Nephron progenitor cell (in vitro differentiated cells): Measurements from ENCODE around the gene IER5.
A peak's percentile ranks its signal among the peaks of the same experiment; 100 is the strongest.

Experiments used
- DNase-seq: peaks from one replicate; pipeline ENCODE4 v3.0.0; 2021
- H3K27ac Mint-ChIP-seq: 2 replicates; pipeline ENCODE4 v1.8.0; 2021; ENCODE audit warnings: mild to moderate bottlenecking, moderate library complexity, mixed read lengths
- H3K27me3 Mint-ChIP-seq: 2 replicates; pipeline ENCODE4 v1.8.0; 2021; ENCODE audit warnings: mild to moderate bottlenecking, low read depth, mixed read lengths; ENCODE audit not compliant: poor library complexity
- H3K36me3 Mint-ChIP-seq: 2 replicates; pipeline ENCODE4 v1.8.0; 2021; ENCODE audit warnings: low read depth, mixed read lengths
- H3K4me1 Mint-ChIP-seq: 2 replicates; pipeline ENCODE4 v1.8.0; 2021; ENCODE audit warnings: mixed read lengths
- H3K4me3 Mint-ChIP-seq: 2 replicates; pipeline ENCODE4 v1.8.0; 2021; ENCODE audit warnings: mild to moderate bottlenecking, moderate library complexity, mixed read lengths
- H3K9me3 Mint-ChIP-seq: 2 replicates; pipeline ENCODE4 v1.8.0; 2021; ENCODE audit warnings: mild to moderate bottlenecking, moderate library complexity, mixed read lengths
- TF ChIP-seq, protein P1 (sequence below): fragments of 200-600 bp; sonication (generic); IDR thresholded peaks from 2 replicates; pipeline ENCODE4 v1.5.0; 2021; ENCODE audit warnings: antibody characterized with exemption

Gene IER5

DNA sequence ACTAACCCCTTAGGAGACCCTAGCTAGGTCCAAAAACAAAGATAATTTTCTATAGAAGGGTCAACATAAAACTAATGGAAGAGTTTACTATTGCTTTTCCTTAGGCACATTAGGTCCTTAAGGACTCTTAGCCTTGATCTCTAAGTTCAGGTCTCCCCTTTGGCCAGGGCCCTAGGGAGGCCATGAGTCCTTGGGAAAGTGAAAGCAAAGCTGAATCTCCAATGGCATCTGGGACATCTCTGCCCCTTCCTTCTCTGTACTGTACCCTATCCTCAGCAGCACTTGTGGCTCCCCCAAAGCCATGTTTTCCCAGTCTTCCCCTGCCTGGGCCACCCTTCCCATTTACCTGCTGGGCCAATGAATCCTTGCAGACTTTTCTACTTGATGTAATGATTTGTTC is 14.3 kb downstream of the IER5 start:
- no peak for DNase-seq
- Mint-ChIP-seq H3K36me3 (no peaks in the 10 kb centered on the region), H3K4me1 (peaks cover 92% of the 10 kb centered on the region), H3K4me3 (peak overlapping the region; percentile 35), H3K27me3 (peaks cover 9% of the 10 kb centered on the region), H3K27ac (no peak overlapping the region), H3K9me3 (no peaks in the 10 kb centered on the region)
- TF ChIP-seq, protein P1, sequence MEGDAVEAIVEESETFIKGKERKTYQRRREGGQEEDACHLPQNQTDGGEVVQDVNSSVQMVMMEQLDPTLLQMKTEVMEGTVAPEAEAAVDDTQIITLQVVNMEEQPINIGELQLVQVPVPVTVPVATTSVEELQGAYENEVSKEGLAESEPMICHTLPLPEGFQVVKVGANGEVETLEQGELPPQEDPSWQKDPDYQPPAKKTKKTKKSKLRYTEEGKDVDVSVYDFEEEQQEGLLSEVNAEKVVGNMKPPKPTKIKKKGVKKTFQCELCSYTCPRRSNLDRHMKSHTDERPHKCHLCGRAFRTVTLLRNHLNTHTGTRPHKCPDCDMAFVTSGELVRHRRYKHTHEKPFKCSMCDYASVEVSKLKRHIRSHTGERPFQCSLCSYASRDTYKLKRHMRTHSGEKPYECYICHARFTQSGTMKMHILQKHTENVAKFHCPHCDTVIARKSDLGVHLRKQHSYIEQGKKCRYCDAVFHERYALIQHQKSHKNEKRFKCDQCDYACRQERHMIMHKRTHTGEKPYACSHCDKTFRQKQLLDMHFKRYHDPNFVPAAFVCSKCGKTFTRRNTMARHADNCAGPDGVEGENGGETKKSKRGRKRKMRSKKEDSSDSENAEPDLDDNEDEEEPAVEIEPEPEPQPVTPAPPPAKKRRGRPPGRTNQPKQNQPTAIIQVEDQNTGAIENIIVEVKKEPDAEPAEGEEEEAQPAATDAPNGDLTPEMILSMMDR = no peak

DNA sequence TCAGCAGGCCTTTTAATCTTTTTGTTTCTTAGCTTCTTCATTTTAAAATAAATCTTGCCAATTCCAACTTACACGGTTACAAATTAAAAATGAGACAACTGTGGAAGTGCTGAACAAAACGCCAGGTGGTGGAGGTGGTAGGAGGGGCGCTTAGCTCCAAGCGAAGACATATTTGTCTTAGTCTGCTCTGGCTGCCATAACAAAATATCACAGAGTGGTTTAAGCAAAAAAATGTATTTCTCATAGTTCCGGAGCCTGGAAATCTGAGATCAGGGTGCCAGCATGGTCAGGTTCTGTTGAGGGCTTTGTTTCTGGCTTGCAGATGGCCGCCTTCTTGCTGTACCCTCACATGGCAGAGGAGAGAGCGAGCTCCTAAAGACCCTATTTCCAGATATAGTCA is 14.9 kb downstream of the IER5 start:
- no peaks in the 10 kb centered on the region for H3K9me3 Mint-ChIP-seq
- no peak for DNase-seq

DNA sequence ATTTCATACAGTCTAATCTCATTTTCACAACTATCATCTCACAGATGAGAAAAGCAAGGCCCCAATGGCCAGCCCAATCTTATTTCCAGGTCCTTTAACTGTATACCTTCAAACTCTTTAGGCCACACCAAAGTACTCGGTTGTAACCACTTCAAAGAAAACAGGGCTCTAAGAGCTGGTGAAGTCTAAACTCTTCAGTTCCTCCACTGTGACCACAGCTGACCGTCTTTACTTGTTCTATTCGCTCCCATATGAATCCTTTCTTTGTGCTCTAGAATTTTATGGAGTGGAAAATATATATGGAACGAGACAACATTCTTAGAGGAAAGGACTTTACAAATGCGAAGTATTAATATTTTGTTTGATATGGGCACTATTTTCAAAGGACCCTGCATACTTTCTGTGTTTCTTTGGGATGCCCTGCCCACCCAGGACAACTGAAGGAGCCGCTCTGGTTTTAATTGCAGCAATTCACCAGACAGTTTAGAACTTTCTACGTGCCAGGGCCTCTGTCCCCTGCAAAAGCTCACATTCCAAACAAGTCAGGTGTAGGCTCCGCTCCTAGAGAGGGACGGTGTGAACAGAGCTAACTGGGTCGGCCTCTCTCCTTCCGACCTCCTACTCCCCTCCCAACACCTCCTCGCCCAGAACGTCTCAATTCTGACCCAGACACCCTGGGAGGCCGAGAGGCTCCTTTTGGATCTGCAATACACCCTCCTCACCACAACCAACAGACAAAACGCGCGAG is 15.7 kb downstream of the IER5 start:
- TF ChIP-seq, protein P1 = no peak
- peaks cover 9% of the 10 kb centered on the region for H3K27me3 Mint-ChIP-seq
- no peaks in the 10 kb centered on the region for H3K9me3 Mint-ChIP-seq
- peaks cover 89% of the 10 kb centered on the region for H3K4me1 Mint-ChIP-seq
- DNase-seq = no peak
- no peaks in the 10 kb centered on the region for H3K36me3 Mint-ChIP-seq
- peak overlapping the region; percentile 96 for H3K27ac Mint-ChIP-seq
- peak overlapping the region; percentile 90 for H3K4me3 Mint-ChIP-seq

More for the DNA sequence above, 14.9 kb downstream of the IER5 start:
- TF ChIP-seq, protein P1 = no peak
- no peaks in the 10 kb centered on the region for H3K36me3 Mint-ChIP-seq
- peaks cover 92% of the 10 kb centered on the region for H3K4me1 Mint-ChIP-seq
- H3K27me3 Mint-ChIP-seq = peaks cover 9% of the 10 kb centered on the region
- H3K27ac Mint-ChIP-seq = no peak overlapping the region
- peak overlapping the region; percentile 90 for H3K4me3 Mint-ChIP-seq

DNA sequence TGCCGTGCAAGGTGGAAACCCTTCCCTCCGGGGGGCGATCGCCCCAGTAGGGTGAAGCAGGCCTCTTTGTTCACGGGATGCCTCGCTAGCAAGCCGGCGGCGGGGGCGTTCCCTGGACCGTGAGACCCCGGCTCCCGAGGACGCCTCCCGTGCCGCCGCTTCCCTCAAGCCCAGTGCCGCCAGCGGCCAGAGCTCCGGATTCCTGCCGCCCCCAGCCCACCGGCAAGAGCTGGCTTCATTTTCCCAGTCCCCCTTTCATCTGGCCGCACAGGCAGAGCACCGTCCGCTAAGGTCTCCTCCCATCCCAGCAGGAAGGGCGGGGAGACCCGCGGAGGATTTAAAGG is 16.3 kb downstream of the IER5 start:
- Mint-ChIP-seq H3K36me3 (no peaks in the 10 kb centered on the region), H3K4me1 (peaks cover 89% of the 10 kb centered on the region), H3K27ac (peak overlapping the region; percentile 96), H3K27me3 (peaks cover 9% of the 10 kb centered on the region), H3K4me3 (peak overlapping the region; percentile 90), H3K9me3 (no peaks in the 10 kb centered on the region)
- TF ChIP-seq, protein P1 = no peak
- peak; percentile 74 for DNase-seq

DNA sequence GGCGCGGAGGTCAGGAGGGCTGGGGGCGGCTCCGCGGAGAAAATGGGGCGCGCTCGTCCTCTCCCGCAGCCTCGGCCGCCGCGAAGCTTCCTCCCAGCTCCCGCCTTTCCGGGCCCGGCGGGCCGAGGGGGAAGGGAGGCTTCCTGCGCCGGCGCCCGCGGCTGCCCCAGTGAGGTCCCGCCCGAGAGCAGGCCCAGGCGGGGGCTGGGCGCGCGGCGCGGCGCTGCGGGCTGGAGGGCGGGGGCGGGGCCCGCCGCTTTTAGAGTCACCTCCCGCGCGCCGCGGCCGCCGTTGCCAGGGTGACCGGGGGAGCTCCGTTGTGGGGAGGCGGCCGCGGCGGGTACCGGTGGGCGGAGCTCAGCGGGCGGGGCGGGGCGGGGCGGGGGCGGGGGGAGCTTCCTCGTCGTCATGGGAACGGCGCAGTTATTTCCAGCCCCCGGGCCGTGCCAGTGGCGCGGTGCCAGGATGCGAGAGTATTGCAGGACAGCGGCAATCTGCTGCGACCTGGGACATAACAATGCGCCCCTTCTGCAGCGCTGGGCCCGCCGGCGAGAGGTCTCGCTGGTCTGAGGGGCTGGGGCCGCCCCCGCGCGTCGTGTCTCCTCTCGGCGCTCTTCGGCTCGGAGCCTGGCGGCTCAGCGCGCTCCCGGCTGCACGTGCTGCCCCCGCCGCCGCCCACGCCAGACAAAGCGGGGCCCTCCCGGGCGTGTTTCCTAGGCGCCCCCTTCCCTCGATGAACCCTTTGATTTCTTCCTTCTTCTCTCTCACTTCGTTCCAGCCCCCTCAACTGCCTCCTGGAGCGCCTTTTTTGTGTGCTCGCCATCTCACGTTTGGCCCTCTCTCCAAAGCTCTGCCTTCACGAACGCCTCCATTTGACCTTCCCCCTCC is 16.9 kb downstream of the IER5 start:
- TF ChIP-seq, protein P1 = no peak
- H3K9me3 Mint-ChIP-seq = no peaks in the 10 kb centered on the region
- peak overlapping the region; percentile 78 for H3K27ac Mint-ChIP-seq
- peak; percentile 95 for DNase-seq
- H3K27me3 Mint-ChIP-seq = peaks cover 9% of the 10 kb centered on the region
- no peaks in the 10 kb centered on the region for H3K36me3 Mint-ChIP-seq
- H3K4me1 Mint-ChIP-seq = peaks cover 89% of the 10 kb centered on the region
- peak overlapping the region; percentile 90 for H3K4me3 Mint-ChIP-seq
